OCI-LY3 (cell line): ENCODE measurements around the gene PACRG.

Experiments
- H2AFZ ChIP-seq: fragments of 200-600, 300-600 bp; shearing (Covaris generic); 2 replicates; pipeline ENCODE4 v1.6.0; 2014; ENCODE audit warnings: antibody characterized with exemption, low read depth, low read length
- H3K27ac ChIP-seq: fragments of 200-600, 300-600 bp; sonication (generic); 2 replicates; pipeline ENCODE4 v1.5.1; 2014; ENCODE audit warnings: mild to moderate bottlenecking, low read length, moderate library complexity, mixed read lengths
- H3K27me3 ChIP-seq: fragments of 200-600, 300-600 bp; sonication (generic); 2 replicates; pipeline ENCODE4 v1.6.1; 2014; ENCODE audit warnings: low read depth, low read length, mixed read lengths
- H3K36me3 ChIP-seq: fragments of 200-600, 300-600 bp; sonication (generic); replicated peaks from 2 replicates; pipeline ENCODE3; 2014; ENCODE audit warnings: low read depth, low read length, mixed read lengths
- H3K4me1 ChIP-seq: fragments of 300-600, 200-600 bp; sonication (generic); 2 replicates; pipeline ENCODE4 v1.6.1; 2014; ENCODE audit warnings: low read length, mixed read lengths
- H3K4me2 ChIP-seq: fragments of 200-600, 300-600 bp; sonication (generic); 2 replicates; pipeline ENCODE4 v1.6.1; 2014; ENCODE audit warnings: low read length, mixed read lengths
- H3K4me3 ChIP-seq: fragments of 300-600, 200-600 bp; sonication (generic); 2 replicates; pipeline ENCODE4 v1.5.1; 2014; ENCODE audit warnings: antibody characterized with exemption, mild to moderate bottlenecking, low read length, moderate library complexity
- H3K79me2 ChIP-seq: fragments of 300-600, 200-600 bp; shearing (Covaris generic); 2 replicates; pipeline ENCODE4 v1.6.1; 2014; ENCODE audit warnings: mild to moderate bottlenecking, low read length, mixed read lengths
- H3K9ac ChIP-seq: fragments of 300-600, 200-600 bp; shearing (Covaris generic); 2 replicates; pipeline ENCODE4 v1.6.0; 2014; ENCODE audit warnings: mild to moderate bottlenecking, low read length, moderate library complexity
- H3K9me3 ChIP-seq: fragments of 200-600, 300-600 bp; shearing (Covaris generic); 2 replicates; pipeline ENCODE4 v1.6.1; 2014; ENCODE audit warnings: low read length, mixed read lengths; ENCODE audit not compliant: insufficient read depth
- H4K20me1 ChIP-seq: fragments of 200-600, 300-600 bp; sonication (generic); 2 replicates; pipeline ENCODE4 v1.6.1; 2016; ENCODE audit warnings: low read length, mixed read lengths; ENCODE audit not compliant: insufficient read depth
- EZH2phosphoT487 ChIP-seq: fragments of 200-600 bp; shearing (Covaris generic); IDR thresholded peaks from 2 replicates; pipeline ENCODE4 v1.6.1; 2018; ENCODE audit warnings: antibody characterized with exemption, mixed run types, low read depth
- TF ChIP-seq, protein P1 (sequence below): fragments of 200-600, 300-600 bp; sonication (generic); IDR thresholded peaks from 2 replicates; pipeline ENCODE4 v1.5.1; 2014; ENCODE audit warnings: antibody characterized with exemption, low read length, low read depth

The PACRG gene

DNA sequence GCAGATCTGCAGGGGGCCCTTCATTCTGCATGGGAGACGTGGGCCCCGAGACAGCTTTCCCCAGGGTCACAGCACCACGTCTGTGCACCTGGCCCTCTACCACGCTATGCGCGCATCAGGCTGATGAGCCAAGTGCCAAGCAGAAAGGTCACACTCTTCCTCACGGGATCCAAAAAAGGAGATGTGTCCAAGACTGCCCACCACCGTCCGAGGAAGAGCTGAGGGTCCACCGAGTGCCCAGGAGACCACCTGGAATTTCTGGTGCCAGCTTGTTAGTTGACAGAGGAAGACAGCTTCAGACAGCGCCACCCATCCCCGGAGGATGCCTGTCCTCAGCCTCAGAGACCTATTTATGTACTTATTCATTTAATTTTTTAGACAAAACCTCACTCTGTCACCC lies 609.2 kb downstream of the PACRG start:
- Histone ChIP-seq H3K4me1 (no peaks in the 10 kb centered on the region), H3K36me3 (no peaks in the 10 kb centered on the region), H4K20me1 (no peaks in the 10 kb centered on the region), H2AFZ (no peak overlapping the region), H3K4me2 (no peak overlapping the region), H3K9me3 (no peaks in the 10 kb centered on the region), H3K27ac (no peak overlapping the region), H3K4me3 (no peak overlapping the region), H3K79me2 (no peaks in the 10 kb centered on the region), H3K27me3 (no peaks in the 10 kb centered on the region), H3K9ac (no peak overlapping the region)
- TF ChIP-seq, protein P1, sequence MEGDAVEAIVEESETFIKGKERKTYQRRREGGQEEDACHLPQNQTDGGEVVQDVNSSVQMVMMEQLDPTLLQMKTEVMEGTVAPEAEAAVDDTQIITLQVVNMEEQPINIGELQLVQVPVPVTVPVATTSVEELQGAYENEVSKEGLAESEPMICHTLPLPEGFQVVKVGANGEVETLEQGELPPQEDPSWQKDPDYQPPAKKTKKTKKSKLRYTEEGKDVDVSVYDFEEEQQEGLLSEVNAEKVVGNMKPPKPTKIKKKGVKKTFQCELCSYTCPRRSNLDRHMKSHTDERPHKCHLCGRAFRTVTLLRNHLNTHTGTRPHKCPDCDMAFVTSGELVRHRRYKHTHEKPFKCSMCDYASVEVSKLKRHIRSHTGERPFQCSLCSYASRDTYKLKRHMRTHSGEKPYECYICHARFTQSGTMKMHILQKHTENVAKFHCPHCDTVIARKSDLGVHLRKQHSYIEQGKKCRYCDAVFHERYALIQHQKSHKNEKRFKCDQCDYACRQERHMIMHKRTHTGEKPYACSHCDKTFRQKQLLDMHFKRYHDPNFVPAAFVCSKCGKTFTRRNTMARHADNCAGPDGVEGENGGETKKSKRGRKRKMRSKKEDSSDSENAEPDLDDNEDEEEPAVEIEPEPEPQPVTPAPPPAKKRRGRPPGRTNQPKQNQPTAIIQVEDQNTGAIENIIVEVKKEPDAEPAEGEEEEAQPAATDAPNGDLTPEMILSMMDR = no peak
- TF ChIP-seq EZH2phosphoT487 = no peak

DNA sequence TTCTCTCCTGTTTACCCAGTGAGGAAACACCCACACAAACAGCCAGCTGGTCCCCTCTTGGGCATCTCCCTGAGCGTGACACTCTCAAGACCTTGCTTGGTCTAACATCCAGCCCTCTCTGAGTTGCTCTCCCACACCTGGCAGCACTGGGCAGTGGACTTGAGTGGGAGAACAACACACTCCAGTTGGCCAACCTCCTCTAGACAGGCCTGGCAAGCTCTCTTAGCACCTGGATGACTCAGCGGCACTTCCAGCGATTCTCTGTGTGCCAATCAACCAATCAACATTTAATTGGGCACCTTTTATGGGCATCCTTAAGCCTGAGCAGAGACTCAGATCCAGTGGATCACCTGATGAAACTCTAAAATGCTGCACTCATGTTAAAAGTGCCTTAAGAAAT lies 610.2 kb downstream of the PACRG start:
- H3K4me1 ChIP-seq = no peaks in the 10 kb centered on the region
- TF ChIP-seq EZH2phosphoT487 = no peak
- TF ChIP-seq, protein P1 = no peak
- H2AFZ ChIP-seq = no peak overlapping the region
- no peak overlapping the region for H3K9ac ChIP-seq
- H3K27ac ChIP-seq = no peak overlapping the region
- H3K9me3 ChIP-seq = no peaks in the 10 kb centered on the region
- H3K4me3 ChIP-seq = no peak overlapping the region
- H3K4me2 ChIP-seq = no peak overlapping the region
- H4K20me1 ChIP-seq = no peaks in the 10 kb centered on the region
- H3K36me3 ChIP-seq = no peaks in the 10 kb centered on the region
- H3K79me2 ChIP-seq = no peaks in the 10 kb centered on the region
- no peaks in the 10 kb centered on the region for H3K27me3 ChIP-seq

DNA sequence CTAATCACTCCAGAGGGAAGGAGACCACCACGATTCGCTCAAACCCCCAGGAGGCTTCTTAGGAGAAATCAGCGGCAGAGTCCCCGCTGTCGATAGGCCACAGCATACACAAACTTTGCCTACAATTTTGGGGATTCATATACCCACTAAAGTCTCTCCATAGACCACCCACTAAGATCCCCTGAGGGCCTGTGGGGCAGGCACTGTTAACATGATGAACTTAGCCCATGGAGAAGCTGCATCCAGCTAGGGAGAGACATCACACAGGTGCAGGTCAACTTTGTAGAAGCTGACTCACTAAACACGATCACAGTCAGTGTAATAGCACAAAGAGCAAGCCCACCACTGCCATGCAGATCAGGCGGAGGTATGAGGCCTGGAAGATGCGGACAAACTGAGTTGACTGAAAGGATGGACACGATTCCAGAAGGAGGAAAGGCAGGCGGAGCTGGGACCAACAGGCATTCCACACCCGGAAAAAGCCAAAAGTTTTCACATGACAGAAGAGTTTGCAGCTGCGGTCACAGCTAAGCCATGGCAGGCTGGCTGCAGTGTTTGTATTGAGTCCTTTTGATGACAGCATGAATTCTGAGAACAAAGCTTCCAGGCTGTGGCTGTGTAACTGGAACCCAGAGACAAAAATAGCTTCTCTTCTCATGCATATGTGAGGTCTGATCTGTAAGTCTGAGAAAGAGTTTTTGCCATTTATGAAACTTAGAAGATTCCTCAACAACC lies 611.1 kb downstream of the PACRG start:
- H3K4me3 ChIP-seq = no peak overlapping the region
- no peaks in the 10 kb centered on the region for H3K79me2 ChIP-seq
- H3K4me1 ChIP-seq = no peaks in the 10 kb centered on the region
- no peak overlapping the region for H2AFZ ChIP-seq
- H3K9me3 ChIP-seq = no peaks in the 10 kb centered on the region
- no peak for TF ChIP-seq EZH2phosphoT487
- TF ChIP-seq, protein P1 = no peak
- no peaks in the 10 kb centered on the region for H3K36me3 ChIP-seq
- H3K27me3 ChIP-seq = no peaks in the 10 kb centered on the region
- H3K4me2 ChIP-seq = no peak overlapping the region
- no peaks in the 10 kb centered on the region for H4K20me1 ChIP-seq
- H3K9ac ChIP-seq = no peak overlapping the region
- H3K27ac ChIP-seq = no peak overlapping the region

DNA sequence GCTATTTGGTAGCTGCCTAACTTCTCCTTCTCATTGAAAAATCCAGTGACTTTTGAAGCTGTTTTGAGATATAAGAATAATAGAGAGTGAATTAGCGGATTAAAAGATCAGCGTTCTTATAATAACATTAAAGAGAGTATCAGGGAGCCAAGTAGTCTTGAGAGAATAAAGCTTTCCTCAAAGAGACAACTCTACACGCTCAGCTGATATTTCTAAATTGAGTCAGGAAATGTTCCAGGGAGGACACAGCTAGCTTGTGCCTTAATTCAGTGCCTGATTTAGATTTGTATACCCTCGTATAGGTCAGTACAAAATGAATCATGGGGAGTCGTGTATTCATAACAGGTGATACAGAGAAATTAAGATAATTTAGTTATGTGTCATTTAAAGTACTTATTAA lies 611.7 kb downstream of the PACRG start:
- no peaks in the 10 kb centered on the region for H3K36me3 ChIP-seq
- H2AFZ ChIP-seq = no peak overlapping the region
- no peaks in the 10 kb centered on the region for H3K4me1 ChIP-seq
- no peak overlapping the region for H3K4me2 ChIP-seq
- TF ChIP-seq EZH2phosphoT487 = no peak
- TF ChIP-seq, protein P1 = no peak
- no peaks in the 10 kb centered on the region for H3K9me3 ChIP-seq
- no peaks in the 10 kb centered on the region for H4K20me1 ChIP-seq
- no peaks in the 10 kb centered on the region for H3K79me2 ChIP-seq
- no peak overlapping the region for H3K9ac ChIP-seq
- H3K4me3 ChIP-seq = no peak overlapping the region
- no peak overlapping the region for H3K27ac ChIP-seq
- H3K27me3 ChIP-seq = no peaks in the 10 kb centered on the region
